Endothelial cell (in vitro differentiated cells): ENCODE measurements around the gene TRAF3IP1. TPM values are rescaled to one million over a fixed set of nuclear protein-coding genes. Genes with fewer than 3 reads are reported as not detected.

Source experiments
- DNase-seq: peaks from one replicate; pipeline ENCODE4 v3.0.0; 2021; ENCODE audit warnings: low spot score
- H3K27ac Mint-ChIP-seq: one replicate; pipeline ENCODE4 v1.8.0; 2021; ENCODE audit warnings: mixed read lengths, inconsistent platforms; ENCODE audit not compliant: unreplicated experiment
- H3K27me3 Mint-ChIP-seq: one replicate; pipeline ENCODE4 v1.8.0; 2021; ENCODE audit warnings: mild to moderate bottlenecking, moderate library complexity, mixed read lengths, inconsistent platforms; ENCODE audit not compliant: unreplicated experiment
- H3K36me3 Mint-ChIP-seq: one replicate; pipeline ENCODE4 v1.8.0; 2021; ENCODE audit warnings: mild to moderate bottlenecking, low read depth, mixed read lengths, inconsistent platforms; ENCODE audit not compliant: unreplicated experiment
- H3K4me1 Mint-ChIP-seq: one replicate; pipeline ENCODE4 v1.8.0; 2021; ENCODE audit warnings: mild to moderate bottlenecking, mixed read lengths, inconsistent platforms; ENCODE audit not compliant: unreplicated experiment
- H3K4me3 Mint-ChIP-seq: one replicate; pipeline ENCODE4 v1.8.0; 2021; ENCODE audit warnings: mild to moderate bottlenecking, mixed read lengths, inconsistent platforms; ENCODE audit not compliant: unreplicated experiment
- H3K9me3 Mint-ChIP-seq: one replicate; pipeline ENCODE4 v1.8.0; 2021; ENCODE audit warnings: mixed read lengths, inconsistent platforms; ENCODE audit not compliant: unreplicated experiment
- total RNA-seq: library from RNA; stranded (reverse); fragmentation: NEBNext Ultra II Directional; extraction: Animal tissue kit (Norgen Biotek cat#: 25700); gene quantifications from one replicate; pipeline ENCODE4 v1.2.1, GENCODE V29; 2021; ENCODE audit not compliant: unreplicated experiment
- TF ChIP-seq, protein P1 (sequence below): fragments of 200-600 bp; sonication (generic); IDR thresholded peaks from one replicate; pipeline ENCODE4 v1.5.0; 2021; ENCODE audit warnings: antibody characterized with exemption; ENCODE audit not compliant: unreplicated experiment

TRAF3IP1 gene
- total RNA-seq, 1 donor from 2014 or later = 17.1 TPM

- Mint-ChIP-seq H3K9me3 (no peaks in the 10 kb centered on the region), H3K27me3 (peaks cover 1% of the 10 kb centered on the region), H3K4me3 (no peak overlapping the region), H3K36me3 (peaks cover 18% of the 10 kb centered on the region), H3K4me1 (peaks cover 17% of the 10 kb centered on the region), H3K27ac (no peak overlapping the region)
- TF ChIP-seq, protein P1, sequence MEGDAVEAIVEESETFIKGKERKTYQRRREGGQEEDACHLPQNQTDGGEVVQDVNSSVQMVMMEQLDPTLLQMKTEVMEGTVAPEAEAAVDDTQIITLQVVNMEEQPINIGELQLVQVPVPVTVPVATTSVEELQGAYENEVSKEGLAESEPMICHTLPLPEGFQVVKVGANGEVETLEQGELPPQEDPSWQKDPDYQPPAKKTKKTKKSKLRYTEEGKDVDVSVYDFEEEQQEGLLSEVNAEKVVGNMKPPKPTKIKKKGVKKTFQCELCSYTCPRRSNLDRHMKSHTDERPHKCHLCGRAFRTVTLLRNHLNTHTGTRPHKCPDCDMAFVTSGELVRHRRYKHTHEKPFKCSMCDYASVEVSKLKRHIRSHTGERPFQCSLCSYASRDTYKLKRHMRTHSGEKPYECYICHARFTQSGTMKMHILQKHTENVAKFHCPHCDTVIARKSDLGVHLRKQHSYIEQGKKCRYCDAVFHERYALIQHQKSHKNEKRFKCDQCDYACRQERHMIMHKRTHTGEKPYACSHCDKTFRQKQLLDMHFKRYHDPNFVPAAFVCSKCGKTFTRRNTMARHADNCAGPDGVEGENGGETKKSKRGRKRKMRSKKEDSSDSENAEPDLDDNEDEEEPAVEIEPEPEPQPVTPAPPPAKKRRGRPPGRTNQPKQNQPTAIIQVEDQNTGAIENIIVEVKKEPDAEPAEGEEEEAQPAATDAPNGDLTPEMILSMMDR = no peak
- DNase-seq = no peak
Observed at GRCh38 chr2:238380336-238380735, 60.0 kb downstream of the TRAF3IP1 start.

DNA sequence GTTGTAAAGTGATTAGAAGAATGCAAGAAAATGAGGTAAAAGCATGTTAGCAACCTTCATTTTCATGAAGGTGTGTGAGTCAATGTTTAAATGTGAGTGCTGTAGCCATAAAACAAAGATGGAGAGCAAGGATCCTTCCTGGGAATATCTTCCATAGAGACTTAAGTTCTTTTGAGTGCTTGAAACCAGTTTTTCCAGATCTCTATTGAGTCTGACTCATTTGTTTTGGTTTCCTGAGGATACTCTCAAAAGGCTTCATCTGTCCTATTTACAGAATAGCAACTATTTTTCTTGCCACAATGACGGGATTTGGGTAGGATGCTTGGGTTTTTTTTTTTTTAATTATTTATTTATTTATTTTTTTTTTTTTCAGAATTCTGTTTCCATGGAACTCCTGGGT is 60.5 kb downstream of the TRAF3IP1 start:
- Mint-ChIP-seq H3K9me3 (no peaks in the 10 kb centered on the region), H3K36me3 (peaks cover 18% of the 10 kb centered on the region), H3K4me3 (no peak overlapping the region), H3K27me3 (peaks cover 1% of the 10 kb centered on the region), H3K4me1 (peaks cover 17% of the 10 kb centered on the region), H3K27ac (no peak overlapping the region)
- DNase-seq = no peak
- TF ChIP-seq, protein P1 = no peak

GRCh38 chr2:238381341-238382115 is 61.2 kb downstream of the TRAF3IP1 start:
- H3K27ac Mint-ChIP-seq = no peak overlapping the region
- DNase-seq = no peak

DNA sequence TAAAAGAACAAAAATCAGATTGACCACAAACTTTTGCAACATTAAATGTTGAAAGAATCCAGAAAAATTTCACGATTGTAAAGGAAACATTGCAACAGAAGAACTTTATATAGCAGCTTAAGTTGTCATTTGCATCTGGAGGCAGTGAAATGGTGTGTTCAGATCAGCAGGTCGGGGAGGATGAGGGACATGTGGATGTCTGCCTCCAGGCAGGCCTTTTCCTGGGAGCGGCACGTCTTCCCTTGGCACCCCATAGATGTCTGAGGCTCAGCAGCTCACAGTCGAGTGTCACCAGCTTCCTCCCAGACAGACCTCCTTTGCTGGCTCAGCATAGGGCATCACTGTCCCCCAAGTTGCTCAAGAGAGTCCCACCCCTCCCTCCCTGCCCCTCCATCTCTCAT is 62.1 kb downstream of the TRAF3IP1 start:
- TF ChIP-seq, protein P1 = no peak
- Mint-ChIP-seq H3K4me1 (peaks cover 12% of the 10 kb centered on the region), H3K9me3 (no peaks in the 10 kb centered on the region), H3K4me3 (no peak overlapping the region), H3K36me3 (peaks cover 18% of the 10 kb centered on the region), H3K27ac (no peak overlapping the region), H3K27me3 (peaks cover 1% of the 10 kb centered on the region)
- DNase-seq = no peak

More at GRCh38 chr2:238381341-238382115, 61.2 kb downstream of the TRAF3IP1 start:
- Mint-ChIP-seq H3K4me1 (peaks cover 17% of the 10 kb centered on the region), H3K9me3 (no peaks in the 10 kb centered on the region), H3K4me3 (no peak overlapping the region), H3K36me3 (peaks cover 18% of the 10 kb centered on the region), H3K27me3 (peaks cover 1% of the 10 kb centered on the region)
- TF ChIP-seq, protein P1 = no peak

GRCh38 chr2:238383135-238383534 is 62.8 kb downstream of the TRAF3IP1 start:
- peaks cover 12% of the 10 kb centered on the region for H3K4me1 Mint-ChIP-seq
- peaks cover 18% of the 10 kb centered on the region for H3K36me3 Mint-ChIP-seq
- TF ChIP-seq, protein P1 = no peak
- no peak for DNase-seq
- H3K27ac Mint-ChIP-seq = no peak overlapping the region
- no peaks in the 10 kb centered on the region for H3K9me3 Mint-ChIP-seq
- H3K27me3 Mint-ChIP-seq = peaks cover 3% of the 10 kb centered on the region
- no peak overlapping the region for H3K4me3 Mint-ChIP-seq
